Caco-2 (cell line): ENCODE data around the gene ZMPSTE24. TPM values are rescaled to one million over a fixed set of nuclear protein-coding genes. Genes with fewer than 3 reads are reported as not detected.

Source experiments
- BruUV-seq: library from RNA; stranded (reverse); fragments of 400-500 nt; replicated peaks from 2 replicates; lab custom pipeline; 2021; lab: Mats Ljungman, UMichigan
- CTCF ChIA-PET: fragments of 300-600 bp; sonication (Branson Sonifier 250); formaldehyde crosslinking; loops from one replicate; lab custom pipeline; 2022; ENCODE audit warnings: antibody characterized with exemption; lab: Charles Lee
- POLR2A ChIA-PET: fragments of 300-600 bp; sonication (Branson Sonifier 250); formaldehyde crosslinking; loops from one replicate; lab custom pipeline; 2022; ENCODE audit warnings: antibody characterized with exemption; lab: Charles Lee
- DNase-seq, 2 experiments: peaks; one replicate each; pipeline versions ENCODE4 v3.0.0 to v3.0.0-alpha.2; 2020 to 2022
- H3K27me3 ChIP-seq: replicated peaks from 2 replicates; pipeline ENCODE4 v1.6.0; 2011; ENCODE audit warnings: low read length; ENCODE audit not compliant: control insufficient read depth, insufficient read depth
- H3K36me3 ChIP-seq: 2 replicates; pipeline ENCODE4 v1.5.1; 2011; ENCODE audit warnings: low read length; ENCODE audit not compliant: control insufficient read depth, insufficient read depth
- H3K4me1 ChIP-seq: fragments of 250-450 bp; sonication (Bioruptor Pico); 2 replicates; pipeline ENCODE4 v1.5.1; 2020; ENCODE audit warnings: mild to moderate bottlenecking
- H3K4me3 ChIP-seq: 2 replicates; pipeline ENCODE4 v1.5.1; 2011; ENCODE audit warnings: low read depth, mild to moderate bottlenecking, control low read depth, low read length
- H3K9me3 ChIP-seq: fragments of 250-450 bp; sonication (Bioruptor Pico); 2 replicates; pipeline ENCODE4 v1.5.1; 2020; ENCODE audit warnings: mild to moderate bottlenecking, moderate library complexity
- H3K27ac Mint-ChIP-seq: one replicate; pipeline ENCODE4 v1.8.0; 2022; ENCODE audit warnings: mixed read lengths; ENCODE audit not compliant: unreplicated experiment
- H3K27me3 Mint-ChIP-seq: one replicate; pipeline ENCODE4 v1.8.0; 2022; ENCODE audit warnings: mixed read lengths; ENCODE audit not compliant: insufficient read depth, unreplicated experiment
- H3K36me3 Mint-ChIP-seq: one replicate; pipeline ENCODE4 v1.8.0; 2022; ENCODE audit warnings: mild to moderate bottlenecking, mixed read lengths; ENCODE audit not compliant: insufficient read depth, unreplicated experiment
- H3K4me1 Mint-ChIP-seq: one replicate; pipeline ENCODE4 v1.8.0; 2022; ENCODE audit warnings: low read depth, mixed read lengths; ENCODE audit not compliant: unreplicated experiment
- H3K4me3 Mint-ChIP-seq: one replicate; pipeline ENCODE4 v1.8.0; 2022; ENCODE audit warnings: mild to moderate bottlenecking, moderate library complexity, mixed read lengths; ENCODE audit not compliant: unreplicated experiment
- H3K9me3 Mint-ChIP-seq: one replicate; pipeline ENCODE4 v1.8.0; 2022; ENCODE audit warnings: mixed read lengths; ENCODE audit not compliant: unreplicated experiment
- intact Hi-C: fragments of 100-400 bp; cut with micrococcal nuclease; formaldehyde crosslinking; loops from one replicate; pipeline ENCODE4 v1.10.0; 2022; ENCODE audit not compliant: unreplicated experiment
- total RNA-seq: library from RNA; stranded (reverse); gene quantifications from 2 replicates; pipeline ENCODE4 v1.2.3, GENCODE V29; 2022
- TF ChIP-seq, protein P1 (sequence below), 2 experiments: fragments of 200-600 bp in 1 of 2; IDR thresholded peaks; 1 replicate in 1 of 2; 2 replicates in 1 of 2; pipeline versions ENCODE4 v1.5.1 to v1.8.0; 2011 to 2022; ENCODE audit warnings: antibody characterized with exemption in 1 of 2, control low read depth in 1 of 2, inconsistent platforms in 1 of 2, low read depth in 1 of 2, low read length in 1 of 2, mild to moderate bottlenecking in 1 of 2, moderate library complexity in 1 of 2; ENCODE audit not compliant: insufficient read depth in 1 of 2, severe bottlenecking in 1 of 2, unreplicated experiment in 1 of 2

The ZMPSTE24 gene
- total RNA-seq, 1 experiment from 2014 or later = 37.9 TPM

DNA sequence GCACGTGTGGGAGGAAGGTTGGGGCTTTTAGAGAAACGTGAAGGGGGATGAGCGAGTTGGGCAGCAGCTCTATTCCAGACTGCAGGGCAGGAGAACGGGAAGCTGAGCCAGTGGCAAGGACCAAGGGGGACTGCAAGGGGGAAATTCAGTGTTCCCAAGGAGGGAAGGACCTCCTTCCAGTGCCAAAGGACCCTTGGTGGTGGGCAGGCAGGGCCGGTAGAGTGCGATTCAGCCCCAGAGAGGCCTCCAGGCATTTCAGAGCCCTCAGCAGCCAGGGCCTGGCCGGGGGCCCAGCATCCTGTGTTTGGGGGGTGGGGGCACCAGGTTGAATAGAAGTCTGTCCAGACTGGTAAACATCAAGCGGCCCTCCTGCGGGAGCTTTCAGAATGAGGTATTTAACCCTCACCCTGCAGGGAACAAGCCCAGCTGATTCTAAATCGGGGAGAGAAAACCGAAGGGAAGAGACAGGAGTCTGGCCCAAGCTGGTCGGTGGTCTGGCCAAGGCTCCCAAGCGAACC lies 56.7 kb downstream of the ZMPSTE24 start:
- Mint-ChIP-seq H3K27ac (no peak overlapping the region), H3K9me3 (no peaks in the 10 kb centered on the region), H3K4me3 (no peak overlapping the region), H3K4me1 (no peaks in the 10 kb centered on the region), H3K36me3 (no peaks in the 10 kb centered on the region), H3K27me3 (no peaks in the 10 kb centered on the region)
- intact Hi-C loops = loop anchor here (10.0 kb wide), 1 partner anchor 60 kb away; the partner anchor contains the start of gene ZMPSTE24
- BruUV-seq = no TSS peak
- no peak overlapping the region for H3K4me3 ChIP-seq
- TF ChIP-seq, protein P1, sequence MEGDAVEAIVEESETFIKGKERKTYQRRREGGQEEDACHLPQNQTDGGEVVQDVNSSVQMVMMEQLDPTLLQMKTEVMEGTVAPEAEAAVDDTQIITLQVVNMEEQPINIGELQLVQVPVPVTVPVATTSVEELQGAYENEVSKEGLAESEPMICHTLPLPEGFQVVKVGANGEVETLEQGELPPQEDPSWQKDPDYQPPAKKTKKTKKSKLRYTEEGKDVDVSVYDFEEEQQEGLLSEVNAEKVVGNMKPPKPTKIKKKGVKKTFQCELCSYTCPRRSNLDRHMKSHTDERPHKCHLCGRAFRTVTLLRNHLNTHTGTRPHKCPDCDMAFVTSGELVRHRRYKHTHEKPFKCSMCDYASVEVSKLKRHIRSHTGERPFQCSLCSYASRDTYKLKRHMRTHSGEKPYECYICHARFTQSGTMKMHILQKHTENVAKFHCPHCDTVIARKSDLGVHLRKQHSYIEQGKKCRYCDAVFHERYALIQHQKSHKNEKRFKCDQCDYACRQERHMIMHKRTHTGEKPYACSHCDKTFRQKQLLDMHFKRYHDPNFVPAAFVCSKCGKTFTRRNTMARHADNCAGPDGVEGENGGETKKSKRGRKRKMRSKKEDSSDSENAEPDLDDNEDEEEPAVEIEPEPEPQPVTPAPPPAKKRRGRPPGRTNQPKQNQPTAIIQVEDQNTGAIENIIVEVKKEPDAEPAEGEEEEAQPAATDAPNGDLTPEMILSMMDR (IDR thresholded peaks at IDR 0.05; ENCODE audit: insufficient read depth in 1 of 2, low read depth in 1 of 2, low read length in 1 of 2, severe bottlenecking in 1 of 2, unreplicated experiment in 1 of 2) = no peak
- no peaks in the 10 kb centered on the region for H3K9me3 ChIP-seq
- no peak for DNase-seq
- no peaks in the 10 kb centered on the region for H3K4me1 ChIP-seq
- no peaks in the 10 kb centered on the region for H3K36me3 ChIP-seq
- CTCF ChIA-PET = no interaction called here
- H3K27me3 ChIP-seq = no peaks in the 10 kb centered on the region
- POLR2A ChIA-PET = no interaction called here

DNA sequence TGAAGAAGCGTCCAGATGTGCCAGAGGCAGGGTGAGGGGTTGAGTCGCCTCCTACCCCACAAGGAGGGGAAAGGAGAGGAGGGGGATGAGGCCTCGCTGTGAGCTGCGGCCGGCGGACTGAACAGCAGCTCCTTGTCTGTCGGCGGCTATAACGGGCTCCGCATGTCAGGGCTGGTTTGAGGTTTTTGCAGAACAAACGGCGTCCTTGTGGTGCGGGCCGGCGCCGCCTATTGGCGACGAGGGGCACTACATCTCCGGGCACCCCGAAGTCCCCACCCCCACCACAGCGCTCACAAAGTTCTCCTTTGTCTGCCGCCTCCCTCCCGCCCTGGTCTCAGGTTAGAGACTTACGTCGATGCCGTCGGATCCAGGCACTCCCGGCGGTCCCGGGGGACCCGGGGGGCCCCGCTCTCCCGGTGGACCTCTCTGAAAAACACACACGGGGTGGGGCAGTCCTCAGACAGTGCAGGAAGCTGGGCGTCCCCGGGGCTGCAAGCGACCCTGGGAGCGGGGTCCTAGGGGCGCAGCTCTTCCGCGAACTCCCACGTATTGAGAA lies 57.3 kb downstream of the ZMPSTE24 start:
- H3K4me1 ChIP-seq = no peaks in the 10 kb centered on the region
- Mint-ChIP-seq H3K4me3 (peak overlapping the region; percentile 46), H3K36me3 (no peaks in the 10 kb centered on the region), H3K4me1 (no peaks in the 10 kb centered on the region), H3K27ac (no peak overlapping the region), H3K27me3 (no peaks in the 10 kb centered on the region), H3K9me3 (no peaks in the 10 kb centered on the region)
- no peaks in the 10 kb centered on the region for H3K36me3 ChIP-seq
- no peaks in the 10 kb centered on the region for H3K9me3 ChIP-seq
- no peaks in the 10 kb centered on the region for H3K27me3 ChIP-seq
- ChIA-PET CTCF (no interaction called here), POLR2A (no interaction called here)
- DNase-seq = peak in 1 of 2 experiments; percentile 22
- TF ChIP-seq, protein P1 (IDR thresholded peaks at IDR 0.05; ENCODE audit: insufficient read depth in 1 of 2, low read depth in 1 of 2, low read length in 1 of 2, severe bottlenecking in 1 of 2, unreplicated experiment in 1 of 2) = peak in 1 of 2 experiments; percentile 47
- intact Hi-C loops = loop anchor here (10.0 kb wide), 1 partner anchor 61 kb away; the partner anchor contains the start of gene ZMPSTE24
- H3K4me3 ChIP-seq = no peak overlapping the region
- BruUV-seq = no TSS peak

DNA sequence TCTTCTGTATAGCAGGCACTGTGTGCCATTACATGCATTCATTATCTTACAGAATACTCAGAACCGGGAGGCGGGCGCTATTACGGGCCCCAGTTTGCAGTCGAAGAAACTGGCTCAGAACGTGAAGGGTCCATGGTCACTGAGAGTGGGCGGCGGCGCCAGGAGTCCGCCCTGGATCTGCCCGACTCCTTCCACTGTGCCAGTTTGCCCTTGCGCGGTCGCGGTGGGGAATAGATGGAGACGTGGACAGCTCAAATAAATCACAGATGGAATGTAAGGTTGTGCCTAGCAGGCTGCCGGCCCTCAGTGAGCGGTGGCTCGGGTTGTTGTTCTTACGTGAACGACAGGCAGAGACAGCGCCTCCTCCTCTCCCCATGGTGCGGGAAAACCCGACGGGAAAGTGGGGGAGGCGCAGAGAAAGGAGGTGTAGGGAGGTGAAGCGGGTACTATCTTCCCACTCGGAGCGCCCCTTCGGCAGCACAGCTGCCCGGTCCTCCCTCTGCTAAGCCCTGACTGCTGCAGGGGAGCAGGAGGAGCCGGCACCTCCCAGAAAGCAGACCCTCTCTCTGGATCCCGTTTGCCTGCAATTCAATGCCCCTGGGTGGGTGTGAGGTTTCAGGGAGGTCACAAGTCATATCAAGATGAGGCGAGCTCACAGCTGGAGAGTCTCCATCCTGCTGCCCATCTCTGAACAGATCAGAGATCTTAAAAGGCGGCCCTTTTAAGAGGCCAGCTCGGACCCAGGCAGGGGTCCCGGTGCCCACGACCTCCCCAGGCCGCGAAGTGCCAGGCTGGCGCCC lies 58.0 kb downstream of the ZMPSTE24 start:
- Mint-ChIP-seq H3K27me3 (no peaks in the 10 kb centered on the region), H3K4me1 (no peaks in the 10 kb centered on the region), H3K4me3 (peak overlapping the region; percentile 46), H3K27ac (no peak overlapping the region), H3K9me3 (no peaks in the 10 kb centered on the region), H3K36me3 (no peaks in the 10 kb centered on the region)
- Histone ChIP-seq H3K9me3 (no peaks in the 10 kb centered on the region), H3K27me3 (no peaks in the 10 kb centered on the region), H3K4me1 (no peaks in the 10 kb centered on the region), H3K36me3 (no peaks in the 10 kb centered on the region), H3K4me3 (peak overlapping the region; percentile 41)
- ChIA-PET POLR2A (no interaction called here), CTCF (interaction anchor here (1.2 kb wide), 1 partner anchor 23 kb away, joined by 6 read pairs; no protein-coding TSS in a partner anchor)
- no peak for DNase-seq
- TF ChIP-seq, protein P1 (IDR thresholded peaks at IDR 0.05; ENCODE audit: insufficient read depth in 1 of 2, low read depth in 1 of 2, low read length in 1 of 2, severe bottlenecking in 1 of 2, unreplicated experiment in 1 of 2) = no peak
- intact Hi-C loops = loop anchor here (10.0 kb wide), 1 partner anchor 61 kb away; the partner anchor contains the start of gene ZMPSTE24
- no TSS peak for BruUV-seq
